HG02571 (cell line): Measurements from ENCODE around the gene KLK10.

Experiments used
- ATAC-seq: cut with Tn5 transposase; IDR thresholded peaks from one replicate; pipeline ENCODE4 v1.9.1; 2021; ENCODE audit warnings: mild to moderate bottlenecking, moderate library complexity; ENCODE audit not compliant: unreplicated experiment

KLK10 gene

DNA sequence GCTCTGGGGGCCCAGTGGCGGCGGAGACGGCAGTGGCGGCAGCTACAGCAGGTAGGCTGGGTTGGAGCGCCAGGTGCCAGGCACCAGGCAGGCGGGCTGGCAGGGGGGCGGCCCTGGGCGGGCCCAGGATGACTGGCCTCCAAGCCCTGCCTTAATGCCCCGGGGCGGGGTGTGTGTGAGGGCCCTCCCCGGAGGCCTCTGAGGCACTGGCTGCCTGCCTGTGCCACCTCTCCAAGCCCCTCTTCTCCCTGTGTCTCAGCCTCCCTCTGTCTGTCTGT lies 7.0 kb upstream of the KLK10 start, which contains the start of gene KLK11:
TSS of gene KLK11 (minus strand) at position 63 of the 278 bp plus-strand sequence. CDS start 985 bp downstream, outside the sequence.
- no peak for ATAC-seq

DNA sequence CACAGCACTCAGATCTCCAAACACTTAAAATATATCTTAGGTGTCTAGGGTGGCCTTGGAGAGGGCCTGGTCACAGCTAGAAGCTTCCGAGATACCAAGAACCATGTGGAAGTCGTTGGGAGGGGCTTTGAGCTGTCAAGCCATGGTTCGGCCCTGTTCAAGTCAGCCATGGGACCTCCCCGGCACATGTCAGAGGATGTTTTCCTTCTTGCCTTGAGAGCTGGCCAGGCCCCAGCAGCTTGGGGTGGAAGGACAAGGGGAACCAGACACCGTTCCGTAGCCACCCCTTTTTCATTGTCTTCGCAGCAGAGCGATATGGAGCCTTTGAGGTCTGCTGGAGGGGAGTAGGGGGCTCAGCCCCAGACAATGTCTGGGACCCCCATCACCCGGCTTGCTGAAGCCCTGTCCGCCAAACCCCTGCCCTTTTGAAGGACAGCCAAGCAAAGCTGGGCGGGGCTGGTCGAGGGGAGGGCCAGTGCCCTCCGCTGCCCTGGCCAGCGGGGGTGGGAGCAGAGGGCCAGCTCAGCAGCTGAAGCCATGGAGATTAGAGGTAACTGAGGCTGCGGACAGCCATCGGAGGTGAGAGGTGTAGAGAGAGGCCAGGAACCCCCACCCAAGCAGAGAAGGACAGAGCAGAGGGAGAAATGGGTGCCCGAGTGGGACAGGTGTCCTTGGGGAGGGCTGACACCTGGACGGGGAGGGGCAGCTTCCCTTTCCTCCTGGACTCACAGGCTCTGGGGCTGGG lies 6.5 kb upstream of the KLK10 start:
- no peak for ATAC-seq

DNA sequence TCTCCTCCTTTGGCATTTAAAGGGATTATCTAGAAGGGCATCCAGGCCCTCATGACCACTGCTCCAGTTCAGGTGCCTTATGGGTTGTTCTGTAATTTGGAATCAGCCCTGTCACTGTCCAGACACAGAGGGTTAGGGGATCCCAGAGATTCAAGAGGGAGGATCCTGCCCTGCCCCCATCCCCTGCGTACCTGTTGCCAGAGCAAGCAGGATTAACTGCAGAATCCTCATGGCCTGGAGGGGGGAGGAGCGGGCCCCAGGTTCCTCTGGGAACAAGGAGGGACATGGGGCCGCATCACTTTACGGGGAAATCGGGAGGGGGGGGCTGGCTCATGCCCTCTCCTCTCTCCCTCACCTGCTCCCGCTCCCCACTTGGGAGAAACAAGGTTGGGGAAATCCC lies 5.9 kb upstream of the KLK10 start:
- no peak for ATAC-seq

DNA sequence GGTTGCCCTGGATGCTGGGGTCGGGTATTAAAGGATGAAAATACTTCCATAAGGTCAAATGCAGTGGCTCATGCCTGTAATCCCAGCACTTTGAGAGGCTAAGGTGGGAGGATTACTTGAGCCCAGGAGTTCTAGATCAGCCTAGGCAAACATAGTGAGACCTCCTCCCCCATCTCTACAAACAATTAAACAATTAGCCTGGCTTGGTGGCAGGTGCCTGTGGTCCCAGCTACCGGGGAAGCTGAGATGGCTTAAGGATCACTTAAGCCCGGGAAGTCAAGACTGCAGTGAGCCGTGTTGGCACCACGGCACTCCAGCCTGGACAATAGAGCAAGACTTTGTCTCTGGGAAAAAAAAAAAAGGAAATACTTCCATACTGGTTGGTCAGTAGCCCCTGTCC lies 5.4 kb upstream of the KLK10 start:
- ATAC-seq, result no peak

DNA sequence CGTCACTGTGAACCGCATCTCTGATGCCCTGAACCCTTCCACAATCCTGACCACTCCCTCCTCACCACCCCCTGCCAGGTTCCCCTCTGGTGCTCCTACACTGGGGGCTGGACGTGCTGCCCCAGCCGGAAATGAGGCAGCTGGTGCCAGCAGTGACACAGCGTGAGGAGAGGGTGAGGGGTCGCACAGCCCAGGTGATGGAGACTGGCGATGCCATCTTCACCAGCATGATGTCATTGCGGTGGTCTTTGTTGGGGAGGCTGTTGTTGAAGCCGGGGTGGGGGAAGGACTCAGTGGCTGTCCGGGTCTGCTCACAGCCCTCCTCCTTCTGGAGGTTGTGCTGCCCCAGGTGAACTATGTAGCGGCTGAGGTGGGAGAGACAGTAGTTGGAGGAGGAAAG lies 4.4 kb upstream of the KLK10 start:
- no peak for ATAC-seq

DNA sequence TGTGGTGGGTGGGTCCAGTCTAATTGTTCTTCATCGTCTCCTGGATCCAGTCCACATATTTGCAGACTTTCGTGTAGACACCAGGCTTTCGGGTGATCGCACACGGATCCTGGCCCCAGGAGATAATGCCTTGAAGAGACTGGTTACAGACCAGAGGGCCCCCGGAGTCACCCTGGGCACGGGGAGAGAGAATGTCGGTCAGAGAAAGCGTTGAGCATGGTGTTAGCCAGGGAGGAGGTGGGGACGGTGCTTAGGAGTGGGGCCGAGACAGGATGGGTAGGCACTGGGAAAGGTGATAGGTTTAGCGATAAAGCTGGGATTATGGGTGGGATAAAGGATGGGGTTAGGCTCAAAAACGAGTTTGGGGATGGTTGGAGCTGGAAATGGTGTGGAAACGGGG lies 3.0 kb upstream of the KLK10 start:
- no peak for ATAC-seq

DNA sequence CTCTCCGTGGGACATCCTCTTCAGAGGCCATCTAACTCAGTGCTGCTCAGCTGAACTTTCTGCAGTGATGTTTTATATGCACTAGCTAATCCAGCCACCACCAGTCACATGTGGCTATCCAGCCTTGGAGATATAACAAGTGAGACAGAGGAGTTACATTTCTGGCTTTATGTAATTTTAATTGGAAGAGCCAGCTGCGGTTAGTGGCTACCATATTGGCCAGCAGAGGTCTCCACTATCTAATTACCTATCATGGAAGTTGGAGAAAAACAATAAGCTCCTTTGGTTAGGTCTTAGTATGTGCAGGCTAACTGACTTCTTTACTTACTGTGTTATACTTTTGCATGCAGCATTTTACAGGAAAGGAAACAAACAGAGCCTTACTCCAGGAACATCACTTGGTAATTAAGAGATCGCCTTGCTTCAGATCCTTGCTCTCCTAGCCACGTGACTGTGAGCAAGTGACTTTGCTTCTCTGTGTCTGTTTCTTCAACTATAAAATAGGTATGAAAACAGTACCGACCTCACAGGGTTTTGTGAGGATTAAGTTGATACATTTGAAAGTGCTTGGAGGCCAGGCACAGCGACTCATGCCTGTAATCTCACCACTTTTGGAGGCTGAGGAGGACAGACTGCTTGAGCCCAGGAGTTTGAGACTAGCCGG lies 1.6 kb upstream of the KLK10 start:
- no peak for ATAC-seq

DNA sequence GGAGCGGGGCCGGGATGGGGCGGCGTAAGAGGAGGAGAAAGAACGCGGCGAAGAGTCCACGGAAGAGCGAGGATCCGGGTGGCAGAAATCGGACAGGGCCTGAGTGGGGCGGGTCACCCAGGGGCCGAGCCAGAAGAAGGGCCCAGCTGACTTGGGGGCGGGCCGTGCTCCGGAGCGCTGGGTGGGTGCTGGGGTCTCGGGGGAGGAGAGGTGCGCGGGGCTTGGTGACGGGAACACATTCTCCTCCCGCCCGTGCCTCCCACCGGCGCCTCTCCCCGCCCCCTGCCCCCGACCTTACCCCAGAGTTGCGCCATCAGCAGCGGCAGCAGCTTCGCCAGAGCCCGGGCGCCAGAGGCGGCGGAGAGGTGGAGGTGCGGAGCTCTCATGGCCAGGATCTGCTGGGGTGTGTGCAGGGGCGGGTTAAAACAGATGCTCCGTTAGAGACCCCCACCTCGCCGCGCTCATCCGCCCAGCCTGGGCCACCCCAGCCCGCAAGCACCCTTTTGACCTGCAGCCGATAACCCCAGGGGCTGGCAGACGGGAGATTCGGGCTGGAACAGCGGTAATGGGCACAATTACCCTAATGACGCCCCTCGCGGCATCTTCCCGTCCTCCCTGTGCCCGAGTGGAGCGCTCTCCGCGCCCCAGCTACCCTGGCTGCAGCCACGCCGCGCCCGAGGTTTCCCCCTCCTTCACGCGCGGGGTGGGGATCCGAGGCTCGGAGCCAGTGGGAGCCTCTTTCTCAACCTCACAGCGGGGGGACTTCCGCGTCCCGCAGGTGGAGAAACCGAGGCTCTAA lies 565 bp downstream of the KLK10 start:
- no peak for ATAC-seq

DNA sequence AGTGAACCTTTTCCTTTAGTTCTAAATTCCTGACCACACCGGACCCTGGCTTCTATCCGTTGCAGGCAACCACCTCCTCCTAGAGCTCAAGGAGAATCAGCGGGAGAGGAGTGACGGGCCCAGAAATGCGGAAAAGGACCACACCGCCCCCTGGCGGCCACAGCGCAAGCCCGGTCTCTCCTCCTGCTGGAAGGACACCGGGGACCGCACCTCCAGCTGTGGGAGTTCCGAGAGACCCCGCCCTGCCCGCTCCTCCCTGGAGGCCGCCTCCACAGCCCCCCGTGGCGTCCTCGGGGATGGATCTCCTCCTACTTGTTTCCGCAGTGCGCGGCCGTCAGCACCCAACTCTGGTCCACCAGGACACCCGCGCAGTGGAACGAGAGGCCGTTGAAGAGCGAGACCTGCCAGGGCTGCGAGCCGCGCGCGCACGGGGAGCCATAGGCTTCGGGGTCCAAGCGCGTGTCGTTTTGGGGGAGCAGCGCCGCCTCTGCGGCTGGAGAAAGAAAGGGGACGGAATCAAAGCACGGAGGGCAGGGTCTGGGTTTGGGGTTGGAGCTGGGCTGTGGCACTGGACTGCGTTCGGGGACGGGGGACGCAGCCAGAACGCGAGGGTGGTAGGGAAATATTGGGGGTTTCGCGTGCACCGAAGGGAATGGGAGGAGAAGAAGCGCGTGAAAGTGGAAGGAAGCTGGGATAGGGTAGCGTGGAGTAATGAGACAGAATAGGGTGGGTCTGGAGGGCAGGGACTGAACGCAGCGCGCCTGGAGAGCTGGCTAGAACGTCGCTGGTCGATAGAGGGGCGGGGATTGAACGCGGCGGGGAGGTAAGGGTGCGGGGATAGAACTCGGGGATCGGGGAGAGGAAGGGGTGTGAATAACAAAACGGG lies 2.5 kb downstream of the KLK10 start:
- no peak for ATAC-seq

DNA sequence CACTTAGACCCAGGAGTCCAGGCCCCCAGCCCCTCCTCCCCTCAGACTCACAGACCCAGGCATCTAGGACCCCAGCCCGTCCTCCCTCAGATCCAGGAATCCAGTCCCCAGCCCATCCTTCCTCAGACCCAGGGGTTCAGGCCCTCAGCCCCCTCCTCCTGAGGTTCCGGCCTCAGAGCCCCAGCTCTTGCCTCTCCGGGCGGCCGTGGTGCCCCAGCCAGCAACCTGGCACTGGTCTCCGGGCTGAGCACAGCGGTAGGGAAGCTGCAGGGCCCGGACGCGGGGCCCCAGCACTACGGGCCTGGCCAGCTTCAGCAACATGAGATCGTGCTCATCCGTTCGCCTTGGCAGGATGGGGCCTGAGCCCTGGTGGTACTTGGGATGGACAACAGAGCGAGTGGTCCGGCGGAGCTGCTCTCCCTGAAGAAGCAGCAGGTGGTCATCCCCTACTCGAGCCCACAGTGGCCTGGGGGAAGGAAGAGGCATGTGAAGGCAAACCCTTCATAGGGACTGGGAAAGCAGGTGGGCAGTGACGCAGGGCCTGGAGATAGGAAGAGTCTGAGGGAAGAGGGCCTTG lies 3.7 kb downstream of the KLK10 start:
- ATAC-seq, result no peak

DNA sequence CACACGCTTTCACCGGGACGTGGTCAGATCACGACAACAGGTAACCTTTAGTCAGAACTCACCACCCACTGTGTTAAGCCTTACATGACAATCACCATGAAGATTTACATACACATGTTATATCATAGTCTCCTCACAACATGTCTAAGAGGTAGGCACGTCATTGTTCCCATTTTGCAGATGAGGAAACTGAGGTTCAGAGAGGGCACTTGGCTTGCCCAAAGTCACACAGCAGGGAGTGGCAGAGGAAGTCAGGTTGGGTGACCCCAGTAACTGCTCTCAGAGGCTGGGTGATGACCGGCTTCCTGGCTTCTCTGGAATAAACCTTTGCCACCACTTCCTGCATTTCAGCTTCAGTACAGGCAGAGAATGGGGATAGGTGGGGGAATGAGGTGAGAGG lies 5.3 kb downstream of the KLK10 start:
- ATAC-seq, result no peak

DNA sequence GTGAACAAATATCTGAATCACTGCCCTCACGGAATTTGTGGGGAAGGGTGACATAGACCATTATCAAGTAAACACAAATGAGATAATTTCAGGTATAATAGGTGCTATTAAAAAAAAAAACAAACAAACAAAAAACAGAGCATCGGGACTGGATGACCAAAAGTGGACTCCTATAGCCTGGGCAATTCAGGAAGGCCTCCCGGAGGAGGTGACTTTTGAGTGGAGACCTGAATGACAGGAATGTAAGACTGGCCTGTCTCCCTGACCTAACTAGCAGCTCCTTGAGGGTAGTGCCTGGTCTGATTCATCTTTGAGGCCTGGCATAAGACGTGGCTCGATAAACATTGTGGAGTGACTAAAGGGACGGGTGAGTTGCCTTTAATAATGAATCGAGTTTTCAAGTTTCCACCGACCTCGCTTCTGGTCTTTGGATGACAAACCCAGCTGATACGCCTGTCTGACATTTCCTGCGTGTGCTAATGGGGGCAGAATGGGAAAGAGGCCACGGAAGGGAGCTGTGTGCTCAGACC lies 6.8 kb downstream of the KLK10 start:
- ATAC-seq, result no peak

DNA sequence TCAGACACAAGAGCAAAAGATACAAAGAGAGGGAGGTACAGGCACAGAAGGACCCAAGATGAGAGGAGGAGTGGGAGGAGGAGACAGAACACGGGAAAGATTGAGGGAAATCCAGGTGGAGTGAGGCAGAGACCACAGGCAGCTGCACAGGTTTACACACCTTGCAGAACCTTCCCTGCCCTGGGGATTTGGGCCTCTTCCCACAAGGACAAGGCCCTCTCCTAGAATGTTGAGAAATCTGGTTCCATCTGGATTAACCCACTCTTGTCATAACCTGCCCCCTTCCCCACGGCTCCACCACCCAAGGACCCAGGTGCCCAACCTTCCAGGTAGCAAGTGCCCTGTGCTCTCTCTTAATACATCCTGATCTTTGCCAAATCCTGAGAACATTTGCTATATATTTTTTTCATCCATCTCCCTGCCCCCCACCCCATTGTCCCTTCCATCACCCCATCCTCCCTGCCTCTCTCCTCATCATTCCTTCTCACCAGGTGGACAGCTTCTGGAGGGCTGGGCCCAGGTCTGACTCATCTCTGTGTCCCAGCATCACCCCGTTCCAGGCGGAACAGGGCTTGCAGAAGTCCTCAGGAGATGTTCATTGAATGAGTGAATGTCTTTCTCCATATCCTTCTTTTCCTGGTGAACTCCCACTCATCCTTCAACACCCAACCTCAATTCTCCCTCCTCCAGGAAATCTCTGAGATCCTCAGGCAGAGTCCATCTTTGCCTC lies 9.3 kb downstream of the KLK10 start:
- no peak for ATAC-seq

DNA sequence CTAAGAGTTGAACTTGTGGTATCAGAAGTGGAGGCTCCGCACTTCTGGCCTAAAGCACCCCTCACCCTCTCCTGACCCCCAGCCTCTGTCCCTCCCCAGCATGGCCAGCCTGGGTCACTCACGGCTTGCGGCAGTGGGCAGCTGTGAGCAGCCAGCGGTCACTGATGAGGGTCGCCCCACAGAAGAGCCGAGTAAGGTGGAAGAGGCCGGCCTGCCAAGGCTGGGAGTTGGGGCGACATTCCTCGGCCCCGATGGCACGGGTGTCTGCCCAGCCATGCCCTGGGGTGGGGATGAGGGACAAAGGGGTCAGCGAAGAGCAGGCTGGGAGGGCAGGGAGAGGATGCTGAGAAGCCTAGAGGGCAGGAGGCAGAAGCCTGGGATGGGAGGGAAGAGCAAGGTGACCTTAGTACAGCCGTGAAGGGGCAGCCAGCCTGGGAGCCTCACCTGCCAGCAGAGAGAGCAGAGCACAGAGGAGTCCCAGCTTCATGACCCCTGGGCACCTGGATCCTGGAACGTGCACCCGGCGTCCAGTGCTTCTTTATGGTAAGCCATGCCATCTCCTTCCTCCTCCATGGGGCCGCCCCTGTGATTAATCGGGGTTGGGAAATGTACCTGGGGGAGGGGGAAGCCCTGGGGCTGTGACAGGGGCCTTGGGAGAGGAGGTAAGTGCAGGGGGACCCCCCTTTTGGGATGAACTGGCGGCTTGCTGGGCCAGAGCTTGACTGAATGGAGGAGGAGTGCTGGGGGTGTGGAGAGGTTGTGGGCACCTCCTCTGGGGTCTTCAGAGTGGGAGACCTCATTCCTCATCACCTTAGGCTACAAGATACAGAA lies 10.2 kb downstream of the KLK10 start:
- no peak for ATAC-seq

DNA sequence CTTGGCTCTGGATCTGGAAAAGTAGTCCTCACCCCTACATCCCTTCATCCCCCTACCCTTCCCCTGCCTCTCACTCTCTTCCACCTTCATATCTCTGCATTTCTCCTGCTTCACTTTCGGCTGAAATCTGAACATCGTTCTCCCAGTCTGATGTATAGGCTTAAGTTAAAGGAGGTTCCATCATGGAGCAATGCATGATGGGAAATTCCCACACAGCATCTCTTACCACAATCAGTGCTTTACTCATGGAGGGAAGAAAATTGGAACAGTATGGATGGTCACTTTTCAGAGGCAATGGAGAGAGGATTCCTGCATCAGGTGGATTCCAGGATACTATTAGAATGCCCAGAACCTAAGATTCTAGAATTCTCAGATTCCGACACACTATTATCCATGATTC lies 12.0 kb downstream of the KLK10 start:
- ATAC-seq, result no peak

DNA sequence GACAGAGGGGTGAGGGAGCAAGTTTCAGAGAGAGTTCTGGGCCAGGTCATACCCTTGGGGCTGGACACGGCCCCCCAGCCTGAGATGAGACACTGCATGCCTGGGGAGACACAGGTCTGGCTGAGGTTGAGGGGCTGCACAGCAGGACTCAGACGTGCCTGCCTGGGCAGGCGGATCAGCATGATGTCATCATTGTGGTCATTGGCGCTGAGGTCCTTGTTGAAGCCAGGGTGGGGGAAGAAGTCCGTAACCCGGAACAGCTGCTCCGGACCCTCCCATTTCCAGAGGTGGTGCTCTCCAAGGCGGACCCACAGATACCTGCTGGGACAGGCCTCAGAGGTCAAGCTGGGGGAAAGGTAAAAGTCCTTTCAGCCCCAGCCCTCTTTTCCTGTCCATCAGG lies 13.1 kb downstream of the KLK10 start:
- no peak for ATAC-seq

DNA sequence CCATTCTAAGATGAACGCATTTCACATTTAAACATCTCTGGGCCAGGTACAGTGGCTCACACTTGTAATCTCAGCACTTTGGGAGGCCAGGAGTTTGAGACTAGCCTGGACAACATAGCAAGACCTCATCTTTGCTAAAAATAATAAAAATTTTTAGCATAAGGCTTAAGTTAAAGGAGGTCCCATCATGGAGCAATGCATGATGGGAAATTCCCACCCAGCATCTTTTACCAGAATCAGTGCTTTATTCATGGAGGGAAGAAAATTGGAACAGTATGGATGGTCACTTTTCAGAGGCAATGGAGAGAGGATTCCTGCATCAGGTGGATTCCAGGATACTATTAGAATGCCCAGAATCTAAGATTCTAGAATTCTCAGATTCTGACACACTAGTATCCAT lies 14.3 kb downstream of the KLK10 start:
- ATAC-seq, result no peak

DNA sequence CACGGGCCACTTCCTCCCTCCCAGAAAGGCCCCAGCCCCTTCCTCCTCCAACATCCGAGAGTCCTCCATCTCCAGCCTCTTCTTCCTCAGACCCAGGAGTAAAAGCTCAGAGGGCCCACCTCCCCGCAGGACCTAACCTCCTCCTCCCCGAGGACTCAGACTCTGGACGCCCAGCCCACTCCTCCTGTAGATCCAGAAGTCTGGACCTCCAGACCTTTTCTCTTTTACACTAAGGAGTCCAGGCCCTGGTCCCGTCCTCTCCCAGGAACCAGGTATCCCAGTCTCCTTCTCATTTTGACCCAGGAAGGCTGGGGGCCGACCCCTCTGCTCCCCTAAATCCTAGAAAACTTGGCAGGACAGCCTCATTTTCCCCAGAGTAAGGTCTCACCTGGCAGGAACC lies 16.2 kb downstream of the KLK10 start:
- no peak for ATAC-seq
